ENCODE data around the gene PRRG3. TPM values are rescaled to one million over a fixed set of nuclear protein-coding genes. Genes with fewer than 3 reads are reported as not detected.

PRRG3 gene
- total RNA-seq, 1 donor from 2014 or later = not detected

GRCh38 chrX:151699746-151700145 is 4.5 kb downstream of the PRRG3 start:
- no peak for DNase-seq (ENCODE audit: low read depth)
- no peak overlapping the region for H3K4me3 ChIP-seq (ENCODE audit: low read depth, low read length)
- TF ChIP-seq CTCF (conservative IDR thresholded peaks at IDR 0.05; ENCODE audit: low read depth, low read length) = no peak

GRCh38 chrX:151700581-151700980 is 5.3 kb downstream of the PRRG3 start:
- no peak for TF ChIP-seq CTCF (conservative IDR thresholded peaks at IDR 0.05; ENCODE audit: low read depth, low read length)
- no peak overlapping the region for H3K4me3 ChIP-seq (ENCODE audit: low read depth, low read length)
- no peak for DNase-seq (ENCODE audit: low read depth)

- no peak overlapping the region for H3K4me3 ChIP-seq (ENCODE audit: low read depth, low read length)
- DNase-seq (ENCODE audit: low read depth) = no peak
- no peak for TF ChIP-seq CTCF (conservative IDR thresholded peaks at IDR 0.05; ENCODE audit: low read depth, low read length)
Measured at GRCh38 chrX:151701071-151701470, 5.8 kb downstream of the PRRG3 start.

- H3K4me3 ChIP-seq (ENCODE audit: low read depth, low read length) = no peak overlapping the region
- DNase-seq (ENCODE audit: low read depth) = no peak
Measured at GRCh38 chrX:151701531-151701930, 6.3 kb downstream of the PRRG3 start.

GRCh38 chrX:151702026-151702714 is 6.9 kb downstream of the PRRG3 start:
- no peak for TF ChIP-seq CTCF (conservative IDR thresholded peaks at IDR 0.05; ENCODE audit: low read depth, low read length)
- H3K4me3 ChIP-seq (ENCODE audit: low read depth, low read length) = no peak overlapping the region
- no peak for DNase-seq (ENCODE audit: low read depth)

More at GRCh38 chrX:151701531-151701930, 6.3 kb downstream of the PRRG3 start:
- TF ChIP-seq CTCF (conservative IDR thresholded peaks at IDR 0.05; ENCODE audit: low read depth, low read length) = no peak

- DNase-seq (ENCODE audit: low read depth) = no peak
- TF ChIP-seq CTCF (conservative IDR thresholded peaks at IDR 0.05; ENCODE audit: low read depth, low read length) = no peak
- H3K4me3 ChIP-seq (ENCODE audit: low read depth, low read length) = no peak overlapping the region
Measured at GRCh38 chrX:151702741-151703340, 7.6 kb downstream of the PRRG3 start.

- no peak for TF ChIP-seq CTCF (conservative IDR thresholded peaks at IDR 0.05; ENCODE audit: low read depth, low read length)
- H3K4me3 ChIP-seq (ENCODE audit: low read depth, low read length) = no peak overlapping the region
- no peak for DNase-seq (ENCODE audit: low read depth)
Measured at GRCh38 chrX:151703487-151703886, 8.2 kb downstream of the PRRG3 start.
